ENCODE data around the gene SUN3. TPM values are rescaled to one million over a fixed set of nuclear protein-coding genes. Genes with fewer than 3 reads are reported as not detected.
"Not testable (repeated sequence)": the region's sequence is repeated elsewhere in the genome, so short reads cannot be mapped to it uniquely, and the experiment has no call there.

The SUN3 gene
- total RNA-seq, 4 donors from 2014 or later, result not detected

DNA sequence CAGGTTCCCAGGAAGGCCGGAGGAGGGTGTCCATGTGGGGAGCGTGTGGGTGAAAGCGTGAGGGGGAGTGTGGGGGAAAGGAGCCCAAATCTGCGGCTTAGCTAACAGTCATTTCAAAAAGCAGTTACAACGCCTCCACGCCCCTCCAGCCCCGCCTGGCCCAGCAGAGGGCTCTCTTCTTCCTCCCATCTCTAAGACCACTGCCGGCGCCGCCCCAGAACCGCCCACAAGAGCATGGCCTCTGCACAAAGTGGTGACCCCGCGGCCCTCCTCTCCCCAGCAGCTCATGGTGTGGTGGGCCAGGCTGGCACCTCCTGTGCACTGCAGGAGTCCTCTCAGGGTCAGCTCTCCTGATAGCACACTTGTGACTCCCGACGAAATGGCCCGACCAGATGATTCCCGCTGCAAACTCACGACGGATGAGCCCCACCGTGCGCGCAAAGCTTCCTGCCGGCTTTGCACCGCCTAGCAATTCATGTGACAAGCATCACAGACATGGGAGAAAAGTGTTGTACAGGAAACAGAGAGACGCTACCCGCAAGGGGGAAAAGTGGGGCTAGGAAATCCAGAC, 37.1 kb downstream of the SUN3 start:
- Histone ChIP-seq H3K4me1 (peaks cover 0 to 11% (median 0%) of the 10 kb centered on the region in 4 donors), H3K27ac (peak overlapping the region in 3 of 4 donors; percentile 37 to 74 (median 72)), H3K27me3 (no peaks in the 10 kb centered on the region), H3K4me3 (peak overlapping the region; percentile 23 to 59 (median 44)), H3K36me3 (no peaks in the 10 kb centered on the region), H3K9me3 (no peaks in the 10 kb centered on the region)
- peak; percentile 74 to 81 for DNase-seq (ENCODE audit: low spot score in 2 of 2)
- TF ChIP-seq POLR2A (IDR thresholded peaks at IDR 0.05) (no peak), EP300 (IDR thresholded peaks at IDR 0.05) (peak in 1 of 2 donors; percentile 36)
- TF ChIP-seq, protein P1, sequence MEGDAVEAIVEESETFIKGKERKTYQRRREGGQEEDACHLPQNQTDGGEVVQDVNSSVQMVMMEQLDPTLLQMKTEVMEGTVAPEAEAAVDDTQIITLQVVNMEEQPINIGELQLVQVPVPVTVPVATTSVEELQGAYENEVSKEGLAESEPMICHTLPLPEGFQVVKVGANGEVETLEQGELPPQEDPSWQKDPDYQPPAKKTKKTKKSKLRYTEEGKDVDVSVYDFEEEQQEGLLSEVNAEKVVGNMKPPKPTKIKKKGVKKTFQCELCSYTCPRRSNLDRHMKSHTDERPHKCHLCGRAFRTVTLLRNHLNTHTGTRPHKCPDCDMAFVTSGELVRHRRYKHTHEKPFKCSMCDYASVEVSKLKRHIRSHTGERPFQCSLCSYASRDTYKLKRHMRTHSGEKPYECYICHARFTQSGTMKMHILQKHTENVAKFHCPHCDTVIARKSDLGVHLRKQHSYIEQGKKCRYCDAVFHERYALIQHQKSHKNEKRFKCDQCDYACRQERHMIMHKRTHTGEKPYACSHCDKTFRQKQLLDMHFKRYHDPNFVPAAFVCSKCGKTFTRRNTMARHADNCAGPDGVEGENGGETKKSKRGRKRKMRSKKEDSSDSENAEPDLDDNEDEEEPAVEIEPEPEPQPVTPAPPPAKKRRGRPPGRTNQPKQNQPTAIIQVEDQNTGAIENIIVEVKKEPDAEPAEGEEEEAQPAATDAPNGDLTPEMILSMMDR (IDR thresholded peaks at IDR 0.05), result peak; percentile 54 to 75 (median 58)
- 4 to 7% methylated on average over 24 to 25 of the region's 26 CpGs for whole genome bisulfite sequencing, 2 donors

DNA sequence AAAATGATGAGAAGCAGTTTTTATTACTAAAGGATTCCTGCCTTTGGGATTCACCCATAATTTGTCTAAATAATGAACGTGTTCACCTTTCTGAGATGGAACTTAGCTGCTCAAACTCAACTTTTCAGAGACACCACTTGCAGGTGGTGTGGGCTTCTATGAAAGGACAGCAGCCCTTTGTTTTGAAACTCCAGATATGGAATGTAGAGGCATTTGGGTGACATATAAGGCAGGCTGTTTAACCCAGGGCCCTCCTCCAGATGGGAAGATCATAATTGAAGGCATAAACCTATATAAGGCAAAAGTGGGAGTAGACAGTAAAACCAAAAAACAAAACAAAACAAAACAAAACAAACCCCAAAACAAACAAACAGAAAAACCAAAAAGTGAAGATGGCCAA, 37.6 kb downstream of the SUN3 start:
- WGBS, 2 donors, result 53 to 86% methylated on average over 1 of the region's 1 CpG
- Histone ChIP-seq H3K27ac (peak overlapping the region in 3 of 4 donors; percentile 37 to 74 (median 72)), H3K4me3 (peak overlapping the region in 1 of 4 donors; percentile 56), H3K4me1 (peaks cover 0 to 11% (median 0%) of the 10 kb centered on the region in 4 donors), H3K9me3 (no peaks in the 10 kb centered on the region), H3K36me3 (no peaks in the 10 kb centered on the region), H3K27me3 (no peaks in the 10 kb centered on the region)
- no peak for DNase-seq (ENCODE audit: low spot score in 2 of 2)
- TF ChIP-seq, protein P1 (IDR thresholded peaks at IDR 0.05), result no peak
- no peak for TF ChIP-seq POLR2A (IDR thresholded peaks at IDR 0.05)
- no peak for TF ChIP-seq EP300 (IDR thresholded peaks at IDR 0.05)

DNA sequence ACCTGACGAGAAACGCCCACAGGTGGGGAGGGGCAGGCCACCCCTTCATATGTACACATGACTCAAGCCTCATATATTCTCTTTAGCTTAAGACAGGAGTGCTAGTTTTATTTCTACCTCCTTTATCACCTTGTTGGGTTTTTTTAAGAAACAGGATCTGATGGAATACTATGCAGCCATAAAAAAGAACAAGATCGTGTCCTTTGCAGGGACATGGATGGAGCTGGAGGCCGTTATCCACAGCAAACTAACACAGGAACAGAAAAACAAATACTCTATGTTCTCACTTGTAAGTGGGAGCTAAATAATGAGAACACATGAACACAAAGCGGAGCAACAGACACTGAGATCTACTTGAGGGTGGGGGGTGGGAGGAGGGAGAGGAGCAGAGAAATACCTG, 38.3 kb downstream of the SUN3 start:
- H3K9me3 ChIP-seq, result no peaks in the 10 kb centered on the region
- WGBS, 2 donors, result 93 to 98% methylated on average over 5 of the region's 5 CpGs

DNA sequence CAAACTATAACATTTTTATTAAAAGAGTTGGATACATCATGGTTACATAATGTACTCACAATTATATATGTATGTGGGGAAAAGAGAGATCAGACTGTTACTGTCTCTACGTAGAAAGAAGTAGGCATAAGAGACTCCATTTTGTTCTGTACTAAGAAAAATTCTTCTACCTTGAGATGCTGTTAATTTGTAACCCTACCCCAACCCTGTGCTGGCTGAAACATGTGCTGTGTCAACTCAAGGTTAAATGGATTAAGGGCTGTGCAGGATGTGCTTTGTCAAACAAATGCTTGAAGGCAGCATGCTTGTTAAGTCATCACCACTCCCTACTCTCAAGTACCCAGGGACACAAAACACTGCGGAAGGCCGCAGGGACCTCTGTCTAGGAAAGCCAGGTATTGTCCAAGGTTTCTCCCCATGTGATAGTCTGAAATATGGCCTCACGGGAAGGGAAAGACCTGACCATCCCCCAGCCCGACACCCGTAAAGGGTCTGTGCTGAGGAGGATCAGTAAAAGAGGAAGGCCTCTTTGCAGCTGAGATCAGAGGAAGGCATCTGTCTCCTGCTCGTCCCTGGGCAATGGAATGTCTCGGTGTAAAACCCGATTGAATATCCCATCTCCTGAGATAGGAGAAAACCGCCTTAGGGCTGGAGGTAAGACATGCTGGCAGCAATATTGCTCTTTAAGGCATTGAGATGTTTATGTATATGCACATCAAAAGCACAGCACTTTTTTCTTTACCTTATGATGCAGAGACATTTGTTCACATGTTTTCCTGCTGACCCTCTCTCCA, 39.1 kb downstream of the SUN3 start:
- not testable (repeated sequence) for H3K9me3 ChIP-seq; H3K4me3 ChIP-seq; DNase-seq (ENCODE audit: low spot score in 2 of 2); H3K27ac ChIP-seq; H3K36me3 ChIP-seq; H3K27me3 ChIP-seq
- H3K4me1 ChIP-seq, result peaks cover 0 to 11% (median 0%) of the 10 kb centered on the region in 4 donors
- WGBS, 2 donors, result 72 to 83% methylated on average over 10 of the region's 10 CpGs

More for the DNA sequence above, 38.3 kb downstream of the SUN3 start:
- Histone ChIP-seq H3K27ac (no peak overlapping the region), H3K36me3 (no peaks in the 10 kb centered on the region), H3K4me1 (peaks cover 0 to 11% (median 0%) of the 10 kb centered on the region in 4 donors), H3K27me3 (no peaks in the 10 kb centered on the region), H3K4me3 (no peak overlapping the region)
- no peak for DNase-seq (ENCODE audit: low spot score in 2 of 2)
- TF ChIP-seq EP300 (IDR thresholded peaks at IDR 0.05) (no peak), POLR2A (IDR thresholded peaks at IDR 0.05) (no peak)
- TF ChIP-seq, protein P1 (IDR thresholded peaks at IDR 0.05), result no peak

DNA sequence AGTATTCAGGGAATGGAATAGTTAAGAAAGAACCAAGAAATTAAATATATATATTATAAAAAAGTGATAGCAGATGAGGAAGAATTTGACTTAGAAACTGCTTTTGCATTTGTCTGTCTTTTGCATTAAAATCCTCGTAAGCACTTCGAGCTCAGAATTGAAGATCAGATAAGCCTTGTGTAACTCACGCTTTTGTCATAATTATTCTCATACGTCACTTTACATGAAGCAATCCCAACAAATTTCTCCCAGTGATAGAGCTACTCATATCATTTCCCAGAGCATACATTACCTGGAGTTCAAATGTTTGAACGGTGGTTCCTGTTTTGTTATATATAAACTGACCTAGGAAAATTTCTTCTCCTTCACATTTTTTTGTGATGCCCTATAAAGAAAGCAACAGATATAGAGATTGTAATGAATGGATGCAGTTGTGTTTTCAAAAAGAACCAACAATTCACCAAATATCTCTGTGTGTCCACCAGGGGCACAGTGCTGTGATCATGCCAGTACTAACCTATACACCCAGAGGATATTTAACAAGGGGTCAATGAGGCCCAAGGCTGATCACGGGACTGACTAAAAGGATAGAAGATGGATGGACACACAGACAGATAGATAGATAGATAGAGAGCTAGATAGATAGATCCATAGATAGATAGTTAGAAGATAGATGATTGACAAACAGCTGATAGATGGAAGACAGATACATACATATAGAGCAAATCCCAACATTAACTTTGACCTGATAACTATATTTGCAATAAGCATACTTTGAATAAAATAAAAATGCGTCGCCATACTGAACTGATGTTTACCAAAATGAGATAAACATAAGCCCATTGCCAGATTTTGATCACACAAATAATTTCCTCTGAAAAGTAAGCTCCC, 40.2 kb downstream of the SUN3 start:
- H3K27ac ChIP-seq, result no peak overlapping the region
- H3K4me3 ChIP-seq, result no peak overlapping the region
- H3K36me3 ChIP-seq, result no peaks in the 10 kb centered on the region
- TF ChIP-seq, protein P1 (IDR thresholded peaks at IDR 0.05), result peak in 1 of 5 experiments; percentile 9
- no peak for TF ChIP-seq EP300 (IDR thresholded peaks at IDR 0.05)
- H3K27me3 ChIP-seq, result no peaks in the 10 kb centered on the region
- no peak for DNase-seq (ENCODE audit: low spot score in 2 of 2)
- H3K9me3 ChIP-seq, result no peaks in the 10 kb centered on the region
- WGBS, 2 donors, result 75 to 77% methylated on average over 8 of the region's 8 CpGs
- H3K4me1 ChIP-seq, result peaks cover 0 to 11% (median 0%) of the 10 kb centered on the region in 4 donors

All from tibial nerve (tissue), 4 donors.